NT2/D1 (cell line): Measurements from ENCODE around the gene LCP2.

Experiments
- SUZ12 ChIP-seq: IDR thresholded peaks from 2 replicates; pipeline ENCODE4 v1.6.1; 2011; ENCODE audit not compliant: insufficient read length, insufficient read depth; ENCODE audit errors: extremely low read depth
- YY1 ChIP-seq: IDR thresholded peaks from 2 replicates; pipeline ENCODE4 v1.6.1; 2011; ENCODE audit not compliant: insufficient read length, insufficient read depth
- ZNF274 ChIP-seq: IDR thresholded peaks from 2 replicates; pipeline ENCODE4 v1.6.1; 2011; ENCODE audit warnings: mild to moderate bottlenecking, low read depth, low read length

DNA sequence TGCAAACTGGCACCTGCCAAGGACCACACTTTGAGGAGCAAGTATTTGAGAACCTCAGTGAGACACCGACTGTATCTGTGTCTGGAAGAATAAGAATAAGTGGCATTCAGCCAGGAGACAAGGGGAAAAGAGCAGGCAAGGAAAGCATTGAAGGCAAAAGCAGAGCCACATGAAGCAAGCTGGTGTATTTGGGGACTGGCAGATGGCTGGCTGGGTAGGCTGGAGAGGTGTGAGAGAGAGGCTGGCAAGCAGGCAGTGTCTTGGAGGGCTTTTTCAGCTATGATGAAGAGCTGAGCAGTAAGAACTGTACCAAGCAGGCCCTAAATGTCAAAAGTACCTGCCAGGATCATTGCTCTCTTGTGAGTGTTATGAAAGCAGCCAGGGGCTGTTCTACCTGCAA is 78.9 kb downstream of the LCP2 start:
- TF ChIP-seq ZNF274, result no peak
- no peak for TF ChIP-seq SUZ12
- no peak for TF ChIP-seq YY1
